ENCODE results near the gene PRKCA. TPM values are rescaled to one million over a fixed set of nuclear protein-coding genes. Genes with fewer than 3 reads are reported as not detected.

The PRKCA gene
- total and polyA plus RNA-seq, 10 of the 15 experiments (the other 5 are each of a cell fraction or from before 2014, with no cell fraction given) = 0.11 to 14.6 (median 0.72) TPM

DNA sequence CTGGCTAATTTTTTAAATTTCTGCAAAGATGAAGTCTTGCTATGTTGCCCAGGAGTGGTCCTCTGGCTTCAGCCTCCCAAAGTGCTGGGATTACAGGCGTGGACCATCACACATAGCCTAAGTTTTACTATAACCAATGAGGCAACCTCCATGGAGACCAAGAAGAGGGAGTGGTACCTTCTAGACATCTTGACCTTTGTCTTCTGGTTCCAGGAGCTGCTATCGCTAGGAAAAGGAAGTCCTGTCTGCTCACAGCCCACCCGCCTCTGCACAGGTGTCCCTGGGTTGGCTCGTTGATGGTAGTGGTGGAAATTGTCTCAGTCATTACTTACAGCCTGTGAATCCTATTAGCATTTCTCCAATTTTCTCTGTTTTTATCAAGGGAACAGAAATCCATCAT lies 169.7 kb downstream of the PRKCA start (continued):
- no peak for TF ChIP-seq ZNF687 (IDR thresholded peaks at IDR 0.05)
- TF ChIP-seq HCFC1 (IDR thresholded peaks at IDR 0.05; ENCODE audit: low read length) = no peak
- no peak for TF ChIP-seq MYB (IDR thresholded peaks at IDR 0.05; ENCODE audit: borderline replicate concordance, low read depth, low read length)
- no peak for TF ChIP-seq ZNF622 (IDR thresholded peaks at IDR 0.05)

DNA sequence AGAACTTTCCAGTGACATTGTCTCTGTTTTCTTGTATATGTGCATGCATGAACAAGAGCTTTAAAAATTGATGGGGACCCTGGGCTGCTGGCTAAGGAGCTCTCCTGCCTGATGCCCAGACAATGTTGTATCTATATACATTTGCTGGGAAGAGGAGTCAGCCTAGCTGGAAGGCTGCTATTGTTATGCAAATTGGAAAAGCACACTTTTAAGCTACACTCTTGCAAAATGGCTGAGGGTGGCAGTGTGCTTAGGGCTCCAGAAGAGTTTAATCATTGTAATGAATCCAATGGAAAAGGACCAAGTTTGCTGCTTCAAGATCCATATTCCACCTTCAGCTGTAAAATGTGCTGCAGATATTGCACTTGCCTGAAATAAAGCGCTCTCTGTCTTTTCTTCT lies 171.8 kb downstream of the PRKCA start:
- H3K27ac ChIP-seq (ENCODE audit: control insufficient read depth, insufficient read depth) = no peak overlapping the region
- TF ChIP-seq, protein P1, sequence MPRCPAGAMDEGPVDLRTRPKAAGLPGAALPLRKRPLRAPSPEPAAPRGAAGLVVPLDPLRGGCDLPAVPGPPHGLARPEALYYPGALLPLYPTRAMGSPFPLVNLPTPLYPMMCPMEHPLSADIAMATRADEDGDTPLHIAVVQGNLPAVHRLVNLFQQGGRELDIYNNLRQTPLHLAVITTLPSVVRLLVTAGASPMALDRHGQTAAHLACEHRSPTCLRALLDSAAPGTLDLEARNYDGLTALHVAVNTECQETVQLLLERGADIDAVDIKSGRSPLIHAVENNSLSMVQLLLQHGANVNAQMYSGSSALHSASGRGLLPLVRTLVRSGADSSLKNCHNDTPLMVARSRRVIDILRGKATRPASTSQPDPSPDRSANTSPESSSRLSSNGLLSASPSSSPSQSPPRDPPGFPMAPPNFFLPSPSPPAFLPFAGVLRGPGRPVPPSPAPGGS (IDR thresholded peaks at IDR 0.05; ENCODE audit: borderline replicate concordance, insufficient read depth, low read depth, low read length, poor library complexity, severe bottlenecking) = no peak
- TF ChIP-seq NFYA (IDR thresholded peaks at IDR 0.05; ENCODE audit: borderline replicate concordance, low read depth, low read length) (no peak), IKZF2 (IDR thresholded peaks at IDR 0.05) (no peak)
- TF ChIP-seq, protein P2, sequence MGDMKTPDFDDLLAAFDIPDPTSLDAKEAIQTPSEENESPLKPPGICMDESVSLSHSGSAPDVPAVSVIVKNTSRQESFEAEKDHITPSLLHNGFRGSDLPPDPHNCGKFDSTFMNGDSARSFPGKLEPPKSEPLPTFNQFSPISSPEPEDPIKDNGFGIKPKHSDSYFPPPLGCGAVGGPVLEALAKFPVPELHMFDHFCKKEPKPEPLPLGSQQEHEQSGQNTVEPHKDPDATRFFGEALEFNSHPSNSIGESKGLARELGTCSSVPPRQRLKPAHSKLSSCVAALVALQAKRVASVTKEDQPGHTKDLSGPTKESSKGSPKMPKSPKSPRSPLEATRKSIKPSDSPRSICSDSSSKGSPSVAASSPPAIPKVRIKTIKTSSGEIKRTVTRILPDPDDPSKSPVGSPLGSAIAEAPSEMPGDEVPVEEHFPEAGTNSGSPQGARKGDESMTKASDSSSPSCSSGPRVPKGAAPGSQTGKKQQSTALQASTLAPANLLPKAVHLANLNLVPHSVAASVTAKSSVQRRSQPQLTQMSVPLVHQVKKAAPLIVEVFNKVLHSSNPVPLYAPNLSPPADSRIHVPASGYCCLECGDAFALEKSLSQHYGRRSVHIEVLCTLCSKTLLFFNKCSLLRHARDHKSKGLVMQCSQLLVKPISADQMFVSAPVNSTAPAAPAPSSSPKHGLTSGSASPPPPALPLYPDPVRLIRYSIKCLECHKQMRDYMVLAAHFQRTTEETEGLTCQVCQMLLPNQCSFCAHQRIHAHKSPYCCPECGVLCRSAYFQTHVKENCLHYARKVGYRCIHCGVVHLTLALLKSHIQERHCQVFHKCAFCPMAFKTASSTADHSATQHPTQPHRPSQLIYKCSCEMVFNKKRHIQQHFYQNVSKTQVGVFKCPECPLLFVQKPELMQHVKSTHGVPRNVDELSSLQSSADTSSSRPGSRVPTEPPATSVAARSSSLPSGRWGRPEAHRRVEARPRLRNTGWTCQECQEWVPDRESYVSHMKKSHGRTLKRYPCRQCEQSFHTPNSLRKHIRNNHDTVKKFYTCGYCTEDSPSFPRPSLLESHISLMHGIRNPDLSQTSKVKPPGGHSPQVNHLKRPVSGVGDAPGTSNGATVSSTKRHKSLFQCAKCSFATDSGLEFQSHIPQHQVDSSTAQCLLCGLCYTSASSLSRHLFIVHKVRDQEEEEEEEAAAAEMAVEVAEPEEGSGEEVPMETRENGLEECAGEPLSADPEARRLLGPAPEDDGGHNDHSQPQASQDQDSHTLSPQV (IDR thresholded peaks at IDR 0.05) = no peak
- no peak overlapping the region for H2AFZ ChIP-seq (ENCODE audit: control insufficient read depth, low read depth, low read length)
- no peak overlapping the region for H3K4me3 ChIP-seq
- BruUV-seq (replicated peaks) = no TSS peak
- H3K27me3 ChIP-seq (replicated peaks in 1 of 2; ENCODE audit: control insufficient read depth in 2 of 2, insufficient read depth in 2 of 2, low read length in 1 of 2) = no peaks in the 10 kb centered on the region; a peak in 1 of 4 replicates
- 50% methylated on average over 1 of the region's 1 CpG for WGBS (ENCODE audit: insufficient coverage, insufficient replicate concordance, low lambda C conversion rate, missing lambda C conversion rate)
- SMC1A ChIA-PET (ENCODE audit: uncharacterized antibody, unreplicated experiment) = interaction anchor here (0.7 to 2.5 kb wide), 6 partner anchors 10 to 61 kb away, joined by 3 to 16 read pairs (median 3); no protein-coding TSS in a partner anchor
- H3K9me3 ChIP-seq (replicated peaks; ENCODE audit: control insufficient read depth, insufficient read depth, low read length) = no peaks in the 10 kb centered on the region
- H3K79me2 ChIP-seq (ENCODE audit: control insufficient read depth, insufficient read depth, low read length) = no peaks in the 10 kb centered on the region
- in situ Hi-C loops (cut with MboI) = no loop called here
- H3K9ac ChIP-seq (ENCODE audit: control insufficient read depth, insufficient read depth, low read length) = no peak overlapping the region
- ATAC-seq (no peak), DNase-seq (ENCODE audit: low read depth, low spot score) (no peak), FAIRE-seq (no peak)
- POLR2A ChIA-PET = interaction anchor here (1.5 kb wide), 1 partner anchor 10 kb away, joined by 4 read pairs; no protein-coding TSS in a partner anchor
- peaks cover 9% of the 10 kb centered on the region for H3K4me1 ChIP-seq (ENCODE audit: control insufficient read depth, insufficient read depth, low read length)
- RAD21 ChIA-PET (ENCODE audit: unreplicated experiment) = interaction anchor here (0.9 kb wide), 1 partner anchor 10 kb away, joined by 3 read pairs; no protein-coding TSS in a partner anchor
- H4K20me1 ChIP-seq (ENCODE audit: control insufficient read depth, insufficient read depth) = no peaks in the 10 kb centered on the region
- H3K36me3 ChIP-seq (ENCODE audit: control insufficient read depth in 2 of 2, insufficient read depth in 2 of 2, low read length in 1 of 2) = no peaks in the 10 kb centered on the region
- CTCF ChIA-PET = interaction anchor here (1.1 to 1.7 kb wide), 2 partner anchors 10 to 271 kb away, joined by 3 to 9 read pairs; no protein-coding TSS in a partner anchor
- intact Hi-C loops (cut with micrococcal nuclease; ENCODE audit: unreplicated experiment) = no loop called here
- no peak overlapping the region for H3K4me2 ChIP-seq (ENCODE audit: control insufficient read depth, insufficient read depth)

All from GM12878 (cell line).